ENCODE measurements around the gene STMND1.

The STMND1 gene

DNA sequence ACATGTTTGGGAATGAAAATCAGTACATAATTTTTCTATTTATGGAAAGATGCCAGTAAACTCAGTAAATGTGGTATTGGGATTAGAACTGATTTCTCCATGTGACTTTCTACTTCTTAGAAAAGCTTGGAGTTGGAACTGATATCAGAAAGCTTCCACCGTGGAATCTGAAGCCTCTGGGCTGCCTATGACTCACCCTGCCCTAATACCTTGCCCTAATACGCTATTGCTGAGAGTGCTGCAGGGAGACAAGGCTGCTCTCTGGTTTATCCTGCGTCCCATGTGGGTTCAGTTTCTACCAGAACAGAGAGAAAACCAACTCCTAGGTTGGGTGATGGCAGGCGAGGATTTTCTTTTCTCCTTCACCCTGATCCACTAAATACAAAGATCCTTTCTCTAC is 3.3 kb upstream of the STMND1 start:
- no peak for DNase-seq (ENCODE audit: low read depth)

GRCh38 chr6:17099401-17100059 is 2.3 kb upstream of the STMND1 start:
- DNase-seq (ENCODE audit: low read depth) = no peak

DNA sequence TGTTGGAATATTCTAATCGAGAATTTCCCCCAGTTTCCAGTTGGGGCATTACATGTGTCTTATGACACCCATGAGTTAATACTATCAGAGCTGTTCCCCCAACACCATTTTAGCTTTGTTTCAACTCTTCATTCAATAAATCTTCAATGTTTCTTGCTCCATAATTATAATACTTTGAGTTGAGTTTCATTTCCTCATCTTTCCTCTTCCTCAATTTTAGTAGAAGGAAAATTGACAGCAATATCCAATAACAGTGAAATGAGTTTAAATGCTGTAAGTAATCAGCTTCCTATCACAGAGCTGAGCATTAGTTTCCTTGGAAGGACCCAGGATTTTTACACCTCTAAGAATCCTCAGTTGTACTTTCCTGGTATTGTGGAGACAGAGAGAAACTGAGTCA is 1.0 kb upstream of the STMND1 start:
- DNase-seq (ENCODE audit: low read depth) = no peak

GRCh38 chr6:17102258-17102870 is 514 bp downstream of the STMND1 start:
- DNase-seq (ENCODE audit: low read depth) = no peak

DNA sequence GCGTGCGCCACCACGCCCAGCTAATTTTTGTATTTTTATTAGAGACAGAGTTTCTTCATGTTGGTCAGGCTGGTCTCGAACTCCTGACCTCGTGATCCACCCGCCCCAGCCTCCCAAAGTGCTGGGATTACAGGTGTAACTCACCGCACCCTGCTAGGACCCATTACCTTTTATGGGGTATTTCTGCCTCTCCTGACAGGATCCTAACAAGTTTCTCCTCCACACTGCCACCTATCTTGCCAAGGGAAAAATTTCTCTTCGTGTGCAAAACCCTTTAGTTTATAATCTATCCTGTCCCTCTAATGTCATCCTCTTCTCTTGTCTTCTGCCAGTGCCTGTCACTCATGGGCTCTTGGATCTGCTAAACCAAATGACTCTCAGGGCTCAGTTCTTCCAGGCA is 1.9 kb downstream of the STMND1 start:
- no peak for DNase-seq (ENCODE audit: low read depth)

DNA sequence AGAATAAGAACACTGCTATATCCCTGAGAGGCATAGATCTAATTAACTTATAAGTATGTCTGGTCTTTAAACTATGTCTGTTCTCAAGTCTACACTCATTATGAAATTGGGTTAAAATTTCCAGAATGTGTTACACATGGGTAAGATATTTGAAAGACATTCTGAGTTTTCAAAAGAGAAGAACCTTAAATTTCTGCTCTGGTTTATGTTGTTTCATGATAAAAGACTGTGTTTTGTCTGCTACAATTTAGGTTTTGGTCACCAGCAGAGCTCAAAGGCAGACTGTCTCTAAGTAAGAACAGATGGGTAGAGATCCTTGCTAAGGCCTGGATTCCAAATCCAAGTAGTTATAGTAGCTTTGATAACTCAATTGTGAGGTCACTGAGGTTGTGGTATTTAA is 6.0 kb downstream of the STMND1 start:
- no peak for DNase-seq (ENCODE audit: low read depth)

- DNase-seq (ENCODE audit: low read depth) = no peak
Measured at GRCh38 chr6:17115251-17116116, 13.6 kb downstream of the STMND1 start.

DNA sequence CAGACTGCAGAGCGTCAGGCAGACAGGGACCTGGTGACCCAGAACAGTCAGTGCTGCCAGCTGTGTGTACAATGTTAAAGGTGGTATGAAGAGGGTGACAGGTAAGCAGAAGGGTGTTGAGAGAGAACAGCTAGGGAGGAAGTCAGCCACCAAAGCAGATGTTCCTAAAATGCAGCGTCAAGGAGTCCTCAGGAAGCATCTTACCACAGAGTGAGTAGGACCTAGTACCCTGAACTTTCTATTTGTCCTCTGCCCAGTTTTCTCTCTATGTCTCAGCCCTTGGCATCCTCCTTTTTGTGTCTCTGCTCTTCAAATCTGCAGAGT is 14.2 kb downstream of the STMND1 start:
- no peak for DNase-seq (ENCODE audit: low read depth)

GRCh38 chr6:17120019-17120418 is 18.2 kb downstream of the STMND1 start:
- DNase-seq (ENCODE audit: low read depth) = no peak

DNA sequence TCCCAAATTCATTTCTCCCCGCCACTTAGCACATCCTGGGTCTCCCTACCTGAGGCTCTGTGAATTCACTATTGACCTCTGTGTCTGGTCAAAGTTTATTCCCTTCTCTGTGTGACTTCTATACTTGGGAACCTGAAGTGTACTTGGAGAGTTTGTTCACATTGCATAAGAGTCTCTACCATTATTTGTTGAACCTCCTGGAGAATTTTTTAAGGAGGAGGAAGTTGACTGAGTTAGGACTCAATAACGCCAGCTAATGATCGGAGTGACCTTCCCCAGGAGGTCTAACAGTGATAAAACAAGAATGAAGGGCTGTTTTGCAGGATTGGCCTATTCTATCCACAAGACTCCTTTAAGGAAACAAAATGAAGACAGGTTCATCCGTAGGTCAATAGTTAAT is 23.6 kb downstream of the STMND1 start:
- DNase-seq (ENCODE audit: low read depth) = no peak

DNA sequence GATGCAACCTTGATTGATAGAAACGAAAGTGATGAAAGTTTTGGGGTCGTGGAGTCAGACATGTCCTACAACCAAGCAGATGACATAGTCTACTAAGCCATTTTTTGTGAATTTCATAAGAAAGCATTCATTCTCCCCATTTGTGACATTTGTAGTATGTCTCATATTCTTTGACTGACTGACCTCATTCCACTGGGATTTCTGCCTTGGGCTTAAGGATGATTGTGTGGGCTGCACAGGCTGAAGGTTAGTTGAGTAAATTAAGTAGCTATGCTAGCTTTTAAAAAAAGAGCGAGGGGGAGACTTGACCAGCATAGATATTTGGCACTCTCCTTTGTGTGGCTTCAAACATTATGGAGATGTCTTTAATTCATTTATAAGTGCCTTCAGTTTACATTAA is 28.9 kb downstream of the STMND1 start:
- no peak for DNase-seq (ENCODE audit: low read depth)

GRCh38 chr6:17132967-17133366 is 31.1 kb downstream of the STMND1 start:
- DNase-seq (ENCODE audit: low read depth) = no peak

DNA sequence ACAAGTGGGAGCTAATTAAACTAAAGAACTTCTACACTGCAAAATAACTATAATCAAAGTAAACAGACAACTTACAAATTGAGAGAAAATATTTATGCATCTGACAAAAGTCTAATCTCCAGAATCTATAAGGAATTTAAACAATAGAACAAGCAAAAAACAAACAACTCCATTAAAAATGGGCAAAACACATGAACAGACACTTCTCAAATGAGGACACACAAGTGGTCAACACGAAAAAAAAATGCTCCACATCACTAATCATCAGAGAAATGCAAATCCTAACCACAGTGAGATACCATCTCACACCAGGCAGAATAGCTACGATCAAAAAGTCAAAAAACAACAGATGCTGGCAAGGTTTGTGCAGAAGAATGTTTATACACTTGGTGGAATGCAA is 36.2 kb downstream of the STMND1 start:
- no peak for DNase-seq (ENCODE audit: low read depth)

DNA sequence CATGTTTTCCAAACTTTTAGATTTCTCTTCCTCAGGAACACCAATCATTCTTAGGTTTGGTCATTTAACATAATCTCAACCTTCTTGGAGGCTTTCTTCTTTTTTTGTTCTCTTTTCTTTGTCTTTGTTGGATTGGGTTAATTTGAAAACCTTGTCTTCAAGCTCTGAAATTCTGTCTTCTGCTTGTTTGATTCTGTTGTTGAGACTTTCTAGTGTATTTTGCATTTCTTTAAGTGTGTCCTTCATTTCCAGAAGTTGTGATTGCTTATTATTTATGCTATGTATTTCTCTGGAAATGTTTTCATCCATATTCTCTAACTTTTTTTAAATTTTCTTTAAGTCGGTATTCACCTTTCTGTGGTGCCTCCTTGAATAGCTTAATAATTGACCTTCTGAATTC is 42.2 kb downstream of the STMND1 start:
- DNase-seq (ENCODE audit: low read depth) = no peak

DNA sequence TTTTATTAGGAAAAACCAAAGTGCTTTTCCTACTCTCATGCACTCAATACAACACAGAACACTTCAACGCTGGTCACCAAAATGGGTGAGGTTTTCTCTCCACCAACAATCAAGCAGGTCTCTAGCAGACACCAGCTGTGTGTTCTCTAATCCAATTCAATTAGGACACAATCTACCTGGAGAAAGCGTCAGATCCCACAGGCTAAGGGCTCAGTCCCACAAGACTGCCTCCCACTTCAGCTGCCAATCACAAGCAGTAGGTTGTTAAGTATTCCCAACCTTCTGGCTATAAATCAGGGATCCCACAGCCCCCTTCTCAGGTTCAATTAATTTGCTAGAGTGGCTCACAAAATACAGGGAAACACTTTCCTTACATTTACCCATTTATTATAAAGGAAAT is 47.7 kb downstream of the STMND1 start:
- DNase-seq (ENCODE audit: low read depth) = no peak

DNA sequence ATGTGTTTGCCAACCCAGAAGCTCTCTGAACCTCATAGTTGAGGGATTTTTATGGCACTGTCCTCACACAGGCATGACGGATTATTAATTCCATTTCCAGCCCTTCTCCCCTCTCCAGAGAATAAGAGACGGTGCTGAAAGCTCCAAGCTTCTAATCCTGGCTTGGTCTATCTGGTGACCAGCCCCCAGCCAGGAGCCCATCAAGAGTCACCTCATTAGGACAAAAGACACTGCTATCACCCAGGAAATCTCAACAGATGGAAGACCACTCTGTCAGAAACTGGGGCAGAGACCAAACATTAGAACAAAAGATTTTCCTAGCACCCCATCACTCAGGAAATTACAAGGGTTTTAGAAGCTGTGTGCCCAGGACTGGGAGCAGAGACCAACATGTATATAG is 48.2 kb downstream of the STMND1 start:
- no peak for DNase-seq (ENCODE audit: low read depth)

DNA sequence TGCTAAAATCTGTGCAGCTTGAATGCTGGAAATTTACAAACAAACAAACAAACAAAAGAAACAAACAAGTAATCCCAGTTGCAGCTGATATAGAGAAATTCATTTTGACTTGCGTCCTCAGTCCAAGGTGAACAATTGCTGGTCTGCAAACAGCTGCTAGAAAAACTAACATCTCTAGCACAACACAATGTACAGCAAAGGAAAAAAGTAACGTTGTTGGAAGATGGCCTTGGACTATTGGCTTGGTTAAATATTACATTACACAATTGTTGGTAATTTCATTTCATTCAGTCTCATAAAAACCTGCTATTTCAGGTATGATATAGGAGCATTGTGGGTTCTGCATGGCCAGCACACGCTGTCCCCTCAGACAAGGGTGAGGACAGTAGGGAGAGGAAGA is 50.0 kb downstream of the STMND1 start:
- no peak for DNase-seq (ENCODE audit: low read depth)

GRCh38 chr6:17152703-17153102 is 50.9 kb downstream of the STMND1 start:
- no peak for DNase-seq (ENCODE audit: low read depth)

DNA sequence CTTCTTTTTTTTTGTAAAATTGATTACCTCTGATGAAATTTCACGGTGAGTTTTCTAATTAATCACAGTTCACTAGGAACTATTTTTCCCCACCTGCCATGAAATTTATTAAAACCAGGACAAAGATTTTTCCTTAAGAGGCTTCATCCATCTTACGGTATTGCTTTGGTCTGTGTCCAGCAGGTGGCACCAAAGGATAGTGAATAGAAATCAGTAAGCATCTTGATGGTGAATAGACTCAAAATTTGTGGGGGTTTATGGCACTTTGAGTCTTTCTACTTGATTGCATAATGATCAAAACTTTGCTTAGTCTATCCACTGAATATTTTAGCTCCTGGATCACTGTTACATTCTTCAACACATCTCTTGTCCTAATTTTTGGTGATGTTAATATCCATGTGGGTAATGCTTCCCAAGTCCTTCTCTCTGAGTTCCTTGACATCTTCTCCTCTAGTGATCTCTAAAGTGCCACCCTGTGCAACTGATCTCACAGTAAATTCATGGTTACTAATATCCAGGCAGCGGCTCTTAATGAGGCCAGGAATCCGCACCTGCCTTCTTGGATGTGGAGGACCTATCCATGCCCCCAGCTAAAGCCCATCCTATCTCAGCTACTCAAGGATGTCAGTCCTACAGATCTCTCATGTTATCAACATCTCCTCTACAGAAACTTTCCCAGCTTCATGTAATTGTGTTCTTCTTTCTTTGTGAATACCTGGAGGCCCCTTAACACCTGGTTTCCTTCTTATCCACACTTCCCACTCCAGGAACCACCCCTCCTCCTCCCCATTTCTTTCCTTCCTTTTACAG is 54.5 kb downstream of the STMND1 start:
- DNase-seq (ENCODE audit: low read depth) = peak; percentile 23

DNA sequence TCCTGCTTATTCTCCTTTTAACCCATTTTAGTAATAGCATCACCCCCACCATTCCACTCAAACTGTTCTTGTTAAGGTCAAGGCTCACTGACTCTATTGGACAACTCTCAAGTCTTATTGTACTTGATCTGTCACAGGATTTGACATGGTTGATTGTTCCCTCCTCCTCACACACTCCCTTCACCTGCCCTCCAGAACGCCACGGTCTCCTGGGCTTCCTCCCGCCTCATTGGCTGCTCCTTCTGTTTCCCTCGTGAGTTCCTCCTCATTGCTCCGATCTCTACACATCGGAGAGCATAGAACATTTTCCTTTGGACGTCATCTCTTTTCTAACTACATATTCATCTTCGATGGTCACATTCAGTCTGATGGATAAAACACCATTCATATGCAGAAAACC is 55.1 kb downstream of the STMND1 start:
- DNase-seq (ENCODE audit: low read depth) = no peak

DNA sequence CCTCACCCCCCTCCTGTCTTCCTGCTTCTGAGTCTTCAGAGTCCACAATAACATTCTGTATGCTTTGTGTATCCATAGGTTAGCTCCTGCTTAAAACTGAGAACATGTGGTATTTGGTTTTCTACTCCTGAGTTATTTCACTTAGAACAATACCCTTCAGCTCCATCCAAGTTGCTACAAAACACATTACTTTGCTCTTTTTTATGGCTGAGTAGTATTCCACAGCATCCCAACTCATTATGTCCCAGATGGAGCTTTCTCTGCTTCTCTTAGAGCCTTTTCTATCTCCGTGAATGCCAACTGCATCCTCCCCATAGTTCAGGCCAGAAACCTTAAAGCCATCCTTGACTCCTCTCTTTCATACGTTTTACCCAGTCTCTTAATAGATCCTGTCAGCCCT is 55.8 kb downstream of the STMND1 start:
- no peak for DNase-seq (ENCODE audit: low read depth)

DNA sequence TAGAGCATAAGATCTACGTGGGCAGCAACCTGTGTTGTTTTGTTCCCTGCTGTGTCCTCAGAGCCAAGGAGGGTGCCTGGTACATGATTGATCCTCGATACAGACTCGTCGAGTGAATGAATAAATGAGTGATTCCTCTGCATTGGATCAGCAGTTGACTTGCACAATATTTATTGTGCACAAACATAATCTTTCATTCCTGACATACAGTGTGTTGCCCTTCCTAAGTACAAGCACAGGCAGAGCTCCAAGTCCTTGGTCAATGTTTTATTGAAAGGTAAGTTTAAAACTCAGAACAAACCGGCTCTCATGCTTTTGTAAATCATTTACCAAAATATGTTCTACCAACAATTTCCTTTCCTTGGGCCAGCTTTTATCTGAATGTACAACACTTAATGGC is 57.4 kb downstream of the STMND1 start:
- no peak for DNase-seq (ENCODE audit: low read depth)

DNA sequence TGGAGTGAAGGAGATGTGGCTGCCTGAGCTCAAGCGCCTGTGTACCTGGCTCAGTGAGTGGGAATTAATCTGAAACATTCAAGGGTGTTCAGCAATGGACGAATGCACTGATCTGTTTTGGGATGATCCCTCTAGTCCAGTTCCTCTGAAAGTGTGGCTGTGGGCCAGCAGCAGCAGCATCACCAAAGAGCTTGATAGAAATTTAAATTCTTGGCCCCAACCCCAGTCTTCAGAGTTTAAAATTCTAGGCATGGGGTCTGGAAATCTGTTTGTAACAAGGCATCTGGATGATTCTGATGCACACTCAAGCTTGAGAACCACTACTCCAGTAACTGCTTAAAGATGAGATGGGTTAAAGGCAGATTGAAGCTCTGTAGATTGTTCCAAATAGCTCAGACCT is 59.2 kb downstream of the STMND1 start:
- no peak for DNase-seq (ENCODE audit: low read depth)
